OCI-LY7 (cell line): ENCODE results near the gene ALDH3B1. TPM values are rescaled to one million over a fixed set of nuclear protein-coding genes. Genes with fewer than 3 reads are reported as not detected.

Experiments used
- BruUV-seq: library from RNA; stranded (reverse); fragments of 400-500 nt; replicated peaks from 2 replicates; lab custom pipeline; 2021; lab: Mats Ljungman, UMichigan
- CTCF ChIA-PET: fragments of 300-600 bp; sonication (Branson Sonifier 250); formaldehyde crosslinking; loops from one replicate; lab custom pipeline; 2022; ENCODE audit warnings: antibody characterized with exemption; ENCODE audit not compliant: unreplicated experiment; lab: Charles Lee
- POLR2A ChIA-PET: fragments of 300-600 bp; sonication (Branson Sonifier 250); formaldehyde crosslinking; loops from one replicate; lab custom pipeline; 2022; ENCODE audit warnings: antibody characterized with exemption; lab: Charles Lee
- DNase-seq: peaks from one replicate; pipeline ENCODE4 v3.0.0-alpha.2; 2015; ENCODE audit warnings: low spot score
- H2AFZ ChIP-seq: fragments of 200-600 bp; sonication (generic), shearing (Covaris generic); 2 replicates; pipeline ENCODE4 v1.6.1; 2014; ENCODE audit warnings: mild to moderate bottlenecking, antibody characterized with exemption, low read length, moderate library complexity
- H3K27ac ChIP-seq: fragments of 200-600 bp; sonication (generic); 2 replicates; pipeline ENCODE4 v1.5.1; 2014; ENCODE audit warnings: mixed run types, low read depth, mild to moderate bottlenecking, moderate library complexity, low read length, inconsistent platforms; ENCODE audit not compliant: poor library complexity, severe bottlenecking
- H3K36me3 ChIP-seq: fragments of 200-600 bp; sonication (generic); 2 replicates; pipeline ENCODE4 v1.6.1; 2014; ENCODE audit warnings: mild to moderate bottlenecking, antibody characterized with exemption, low read length, moderate library complexity, mixed read lengths; ENCODE audit not compliant: insufficient read depth
- H3K4me1 ChIP-seq: fragments of 200-600 bp; sonication (generic); 2 replicates; pipeline ENCODE4 v1.5.1; 2014; ENCODE audit warnings: mild to moderate bottlenecking, low read length; ENCODE audit not compliant: insufficient read depth, poor library complexity, severe bottlenecking
- H3K4me2 ChIP-seq: fragments of 200-600 bp; sonication (generic); 2 replicates; pipeline ENCODE4 v1.6.1; 2014; ENCODE audit warnings: mild to moderate bottlenecking, low read length
- H3K4me3 ChIP-seq: fragments of 200-600 bp; sonication (generic); 2 replicates; pipeline ENCODE4 v1.5.1; 2014; ENCODE audit warnings: mild to moderate bottlenecking, low read depth, low read length; ENCODE audit not compliant: poor library complexity, severe bottlenecking
- H3K79me2 ChIP-seq: fragments of 200-600 bp; sonication (generic); 2 replicates; pipeline ENCODE4 v1.6.1; 2016; ENCODE audit warnings: low read depth, mild to moderate bottlenecking, low read length, moderate library complexity, mixed read lengths; ENCODE audit not compliant: insufficient read depth
- H3K9me2 ChIP-seq: fragments of 200-600 bp; sonication (generic); 2 replicates; pipeline ENCODE4 v1.6.1; 2016; ENCODE audit warnings: mild to moderate bottlenecking, low read length, mixed read lengths; ENCODE audit not compliant: insufficient read depth
- H3K9me3 ChIP-seq: fragments of 200-600 bp; sonication (generic); 2 replicates; pipeline ENCODE4 v1.6.1; 2014; ENCODE audit warnings: mild to moderate bottlenecking, mixed run types, low read length, mixed read lengths
- H4K20me1 ChIP-seq: fragments of 200-600 bp; sonication (generic); 2 replicates; pipeline ENCODE4 v1.6.1; 2014; ENCODE audit warnings: mild to moderate bottlenecking, antibody characterized with exemption, low read length, moderate library complexity, mixed read lengths; ENCODE audit not compliant: insufficient read depth
- EZH2phosphoT487 ChIP-seq: fragments of 200-600 bp; sonication (generic); IDR thresholded peaks from 2 replicates; pipeline ENCODE4 v1.6.1; 2018; ENCODE audit warnings: low read depth, borderline replicate concordance, mild to moderate bottlenecking, mixed run types, antibody characterized with exemption, low read length, moderate library complexity, mixed read lengths
- intact Hi-C: fragments of 100-400 bp; cut with micrococcal nuclease; formaldehyde crosslinking; loops from one replicate; pipeline ENCODE4 v1.10.0; 2022; ENCODE audit not compliant: unreplicated experiment
- total RNA-seq, 2 experiments: library from RNA; depleted of rRNA in 1 of 2; stranded (reverse); fragments of >200 nt in 1 of 2; shearing (Covaris generic) in 1 of 2; gene quantifications; 2 replicates each; pipeline ENCODE4 v1.2.3, GENCODE V29; 2014 to 2022
- TF ChIP-seq, protein P1 (sequence below): fragments of 200-600 bp; sonication (generic); conservative IDR thresholded peaks from 2 replicates; pipeline ENCODE4 v1.5.1; 2014; ENCODE audit warnings: mild to moderate bottlenecking, antibody characterized with exemption, low read length, moderate library complexity, mixed read lengths

The ALDH3B1 gene
- total RNA-seq, 2 experiments from 2014 or later, result 0.50 to 0.53 TPM

DNA sequence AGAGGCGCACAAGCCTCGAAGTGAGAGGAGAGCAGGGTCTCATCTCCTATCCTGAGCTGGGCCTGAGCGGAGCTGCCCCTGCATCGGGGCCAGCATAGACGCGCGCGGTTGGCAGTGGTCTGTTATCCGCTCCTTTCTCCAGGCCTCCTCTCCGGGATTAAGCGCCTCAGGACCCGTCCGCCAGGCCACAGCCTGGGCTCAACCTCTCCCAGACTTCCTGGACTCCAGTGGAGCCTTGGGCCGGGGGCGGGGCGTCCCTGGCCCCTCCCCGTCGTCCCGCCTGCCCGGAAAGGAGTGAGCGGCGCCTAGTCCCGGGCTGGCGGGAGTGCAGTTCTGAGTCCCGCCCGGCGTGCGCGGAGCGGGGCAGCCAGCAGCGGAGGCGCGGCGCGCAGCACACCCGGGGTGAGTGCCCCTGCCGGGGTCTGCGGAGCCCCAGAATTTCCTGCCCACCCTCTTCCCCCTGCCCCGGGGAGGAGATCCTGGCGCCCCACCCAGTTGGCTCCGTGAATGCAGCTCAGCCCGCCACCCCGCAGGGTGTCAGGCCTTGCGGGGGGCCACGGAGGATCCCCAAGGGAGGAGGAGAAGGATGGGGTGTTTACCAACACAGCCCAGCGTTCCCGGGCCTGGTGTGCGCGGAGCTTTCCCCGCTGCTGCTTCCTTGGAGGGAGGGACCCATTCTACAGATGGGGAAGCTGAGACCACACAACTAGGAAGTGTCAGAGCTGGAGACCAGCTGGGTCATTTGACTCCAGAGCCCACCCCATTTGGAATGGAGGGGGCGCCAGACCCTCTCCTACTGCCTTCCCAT lies 28.8 kb downstream of the ALDH3B1 start, which contains the start of gene TCIRG1:
TCIRG1 (plus strand) TSS at position 308 of the 808 bp plus-strand sequence. CDS start 2,247 bp downstream, outside the sequence.
- Histone ChIP-seq H2AFZ (peak within 1 kb of the TSS; percentile 42), H3K79me2 (peaks cover 21% of the 10 kb centered on the region; the same call in 1 of the 2 replicates), H3K27ac (peak within 1 kb of the TSS; percentile 79), H3K4me3 (peak within 1 kb of the TSS; percentile 79), H3K9me2 (no peaks in the 10 kb centered on the region), H4K20me1 (no peaks in the 10 kb centered on the region), H3K4me2 (peak within 1 kb of the TSS; percentile 97), H3K9me3 (no peaks in the 10 kb centered on the region), H3K36me3 (peaks cover 37% of the 10 kb centered on the region), H3K4me1 (peaks cover 30% of the 10 kb centered on the region)
- ChIA-PET CTCF (interaction anchor here (0.5 kb wide), 1 partner anchor 29 kb away, joined by 5 read pairs; the partner anchor contains the start of gene ALDH3B1), POLR2A (interaction anchor here (0.5 to 1.2 kb wide), 5 partner anchors 9 to 558 kb away, joined by 3 to 5 read pairs (median 3); partner anchors contain the start of gene NDUFS8)
- TF ChIP-seq, protein P1, sequence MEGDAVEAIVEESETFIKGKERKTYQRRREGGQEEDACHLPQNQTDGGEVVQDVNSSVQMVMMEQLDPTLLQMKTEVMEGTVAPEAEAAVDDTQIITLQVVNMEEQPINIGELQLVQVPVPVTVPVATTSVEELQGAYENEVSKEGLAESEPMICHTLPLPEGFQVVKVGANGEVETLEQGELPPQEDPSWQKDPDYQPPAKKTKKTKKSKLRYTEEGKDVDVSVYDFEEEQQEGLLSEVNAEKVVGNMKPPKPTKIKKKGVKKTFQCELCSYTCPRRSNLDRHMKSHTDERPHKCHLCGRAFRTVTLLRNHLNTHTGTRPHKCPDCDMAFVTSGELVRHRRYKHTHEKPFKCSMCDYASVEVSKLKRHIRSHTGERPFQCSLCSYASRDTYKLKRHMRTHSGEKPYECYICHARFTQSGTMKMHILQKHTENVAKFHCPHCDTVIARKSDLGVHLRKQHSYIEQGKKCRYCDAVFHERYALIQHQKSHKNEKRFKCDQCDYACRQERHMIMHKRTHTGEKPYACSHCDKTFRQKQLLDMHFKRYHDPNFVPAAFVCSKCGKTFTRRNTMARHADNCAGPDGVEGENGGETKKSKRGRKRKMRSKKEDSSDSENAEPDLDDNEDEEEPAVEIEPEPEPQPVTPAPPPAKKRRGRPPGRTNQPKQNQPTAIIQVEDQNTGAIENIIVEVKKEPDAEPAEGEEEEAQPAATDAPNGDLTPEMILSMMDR, result no peak
- TF ChIP-seq EZH2phosphoT487, result no peak
- no TSS peak for BruUV-seq
- DNase-seq, result peak; percentile 77
- intact Hi-C loops, result loop anchor here (2.0 kb wide), 1 partner anchor 82 kb away; the partner anchor contains the start of gene CHKA

GRCh38 chr11:68039526-68040086 lies 29.5 kb downstream of the ALDH3B1 start:
- intact Hi-C loops, result loop anchor here (1.0 to 2.0 kb wide), 3 partner anchors 30 to 81 kb away; partner anchors contain the start of gene CHKA
- Histone ChIP-seq H3K79me2 (peaks cover 21% of the 10 kb centered on the region; the same call in 1 of the 2 replicates), H2AFZ (peak overlapping the region; percentile 39; the same call in 1 of the 2 replicates), H4K20me1 (no peaks in the 10 kb centered on the region), H3K36me3 (peaks cover 37% of the 10 kb centered on the region), H3K4me2 (peak overlapping the region; percentile 97), H3K4me3 (peak overlapping the region; percentile 79), H3K27ac (peak overlapping the region; percentile 79), H3K9me2 (no peaks in the 10 kb centered on the region), H3K9me3 (no peaks in the 10 kb centered on the region), H3K4me1 (peaks cover 30% of the 10 kb centered on the region)
- POLR2A ChIA-PET, result interaction anchor here (1.1 to 1.5 kb wide), 3 partner anchors 9 to 79 kb away, joined by 3 to 5 read pairs (median 5); partner anchors contain the start of gene NDUFS8
- DNase-seq, result peak; percentile 20
- no TSS peak for BruUV-seq
- TF ChIP-seq, protein P1, result no peak
- CTCF ChIA-PET, result no interaction called here
